Measurements from ENCODE around the gene SLC36A1.

Gene SLC36A1

DNA sequence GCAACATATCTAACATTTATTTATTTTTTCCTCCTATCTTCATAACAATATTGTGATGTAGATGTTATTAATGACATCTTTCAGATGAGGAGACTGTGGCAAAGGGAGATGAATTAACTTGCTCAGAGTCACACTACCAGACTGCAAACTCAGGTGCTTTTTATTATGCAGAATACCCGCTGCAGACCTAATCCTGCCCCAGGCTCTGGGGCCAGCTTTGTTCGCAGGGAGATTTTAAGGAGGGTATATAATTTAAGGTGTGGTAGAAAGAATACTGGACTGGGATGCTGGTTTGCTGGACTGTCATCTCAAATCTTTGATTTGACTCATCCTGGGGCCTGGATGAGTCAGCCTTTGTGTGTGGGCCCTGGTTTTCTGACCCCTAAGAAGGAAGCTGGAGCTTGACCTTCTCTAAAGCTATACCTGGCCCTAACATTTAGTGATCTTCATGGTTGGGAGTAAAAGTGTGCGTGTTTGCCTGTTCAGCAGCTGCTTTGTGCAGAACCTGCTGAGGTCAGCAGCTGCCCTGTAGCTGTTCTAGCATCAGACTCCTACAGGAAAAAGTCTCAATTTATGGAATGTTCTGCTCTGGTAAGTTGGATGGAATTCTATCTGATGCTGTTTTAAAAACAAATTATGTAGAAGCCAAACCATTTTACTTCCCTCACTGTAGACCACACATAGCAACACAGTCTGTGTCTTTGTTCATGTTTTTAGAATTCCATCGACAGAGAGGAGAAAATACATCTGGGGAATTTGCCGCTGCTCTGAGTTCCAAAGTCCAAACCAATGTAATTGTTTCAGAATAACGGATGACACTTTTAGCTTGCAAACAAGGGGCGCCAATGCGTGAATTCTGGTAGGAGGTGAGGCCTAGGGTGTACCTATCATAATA is 4.5 kb downstream of the SLC36A1 start:
- DNase-seq: peak; percentile 51

DNA sequence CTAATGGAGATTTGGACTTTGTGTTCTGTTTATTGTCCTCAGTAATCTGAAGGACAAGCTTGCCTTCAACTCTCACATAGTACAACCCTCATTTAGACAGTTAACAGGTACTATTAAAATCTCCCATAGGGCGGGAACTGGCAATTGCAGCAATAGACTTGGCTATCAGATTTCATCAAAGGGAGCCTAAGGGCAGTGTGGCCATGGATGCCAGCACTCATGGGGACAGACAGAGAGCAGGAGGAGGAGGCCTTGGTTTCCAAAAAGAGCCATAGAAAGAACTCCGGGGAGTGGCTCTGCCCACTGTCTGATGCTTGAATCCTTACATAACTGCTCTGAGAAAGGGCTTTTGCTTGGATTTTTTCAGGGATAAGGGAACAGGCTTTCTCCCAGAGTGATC is 6.8 kb downstream of the SLC36A1 start:
- DNase-seq: no peak

DNA sequence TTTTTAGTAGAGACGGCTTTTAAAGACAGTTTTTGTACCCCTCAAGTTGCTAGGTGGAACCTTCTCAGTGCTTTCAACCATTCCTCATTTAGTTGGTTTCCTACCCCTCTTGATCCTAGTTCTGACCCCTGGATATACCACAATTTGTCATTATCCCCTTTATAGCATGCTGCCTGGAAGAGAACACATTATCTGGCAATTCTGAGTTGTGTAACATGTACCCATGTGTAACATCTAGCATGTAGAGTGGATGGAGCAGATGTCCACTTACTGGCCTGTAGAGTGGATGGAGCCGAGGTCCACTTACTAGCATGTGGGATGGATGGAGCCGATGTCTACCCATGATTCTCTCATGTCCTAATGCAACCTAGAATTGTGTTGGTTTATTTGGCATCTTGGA is 7.5 kb downstream of the SLC36A1 start:
- no peak for DNase-seq

DNA sequence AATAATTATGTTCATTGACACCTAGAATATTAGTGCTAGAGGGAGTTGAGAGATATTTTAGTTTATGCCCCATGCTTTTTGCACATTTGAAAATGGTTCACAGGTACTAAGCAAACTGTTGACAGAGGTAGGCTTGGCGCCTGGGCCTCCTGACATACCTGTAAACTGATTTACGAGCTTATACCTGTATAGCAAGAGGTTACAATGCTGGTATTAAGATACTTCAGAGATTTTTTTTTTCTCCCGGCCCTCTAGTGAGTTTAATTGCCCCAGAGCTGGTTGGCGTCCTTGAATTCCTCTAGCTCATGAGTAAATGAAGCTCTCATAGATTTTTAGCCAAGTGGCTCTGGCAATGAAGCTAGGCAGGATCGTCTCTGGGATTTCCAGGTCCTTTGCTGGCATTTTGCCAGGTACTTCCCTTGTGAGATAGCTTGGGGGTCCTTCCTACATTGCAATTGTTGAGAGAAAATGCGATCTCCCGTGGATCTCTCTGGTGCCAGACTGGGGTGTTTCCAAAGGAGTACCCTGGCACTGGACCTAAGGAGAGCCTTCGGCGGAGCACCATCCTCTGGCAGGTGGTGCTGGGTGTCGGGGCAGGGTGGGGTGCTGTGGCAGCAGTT is 9.0 kb downstream of the SLC36A1 start:
- no peak for DNase-seq

DNA sequence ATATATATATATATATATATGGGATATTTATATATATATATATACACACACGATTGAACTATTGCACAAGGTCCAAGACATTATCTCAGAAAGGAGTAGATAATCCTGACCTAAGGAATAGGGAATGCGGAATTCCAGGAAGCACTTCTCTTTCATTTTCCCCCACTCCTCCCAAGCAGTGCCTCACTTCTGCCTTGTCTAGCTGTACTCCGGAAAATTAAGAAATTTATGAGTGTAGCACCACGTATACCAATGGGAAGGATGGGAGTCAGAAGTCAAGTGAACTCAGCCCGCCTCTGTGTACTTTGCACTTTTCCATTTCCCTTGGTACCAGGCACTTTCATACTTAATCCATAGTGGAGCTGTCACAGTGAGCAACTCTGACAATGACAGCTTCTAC is 10.9 kb downstream of the SLC36A1 start:
- DNase-seq: no peak

DNA sequence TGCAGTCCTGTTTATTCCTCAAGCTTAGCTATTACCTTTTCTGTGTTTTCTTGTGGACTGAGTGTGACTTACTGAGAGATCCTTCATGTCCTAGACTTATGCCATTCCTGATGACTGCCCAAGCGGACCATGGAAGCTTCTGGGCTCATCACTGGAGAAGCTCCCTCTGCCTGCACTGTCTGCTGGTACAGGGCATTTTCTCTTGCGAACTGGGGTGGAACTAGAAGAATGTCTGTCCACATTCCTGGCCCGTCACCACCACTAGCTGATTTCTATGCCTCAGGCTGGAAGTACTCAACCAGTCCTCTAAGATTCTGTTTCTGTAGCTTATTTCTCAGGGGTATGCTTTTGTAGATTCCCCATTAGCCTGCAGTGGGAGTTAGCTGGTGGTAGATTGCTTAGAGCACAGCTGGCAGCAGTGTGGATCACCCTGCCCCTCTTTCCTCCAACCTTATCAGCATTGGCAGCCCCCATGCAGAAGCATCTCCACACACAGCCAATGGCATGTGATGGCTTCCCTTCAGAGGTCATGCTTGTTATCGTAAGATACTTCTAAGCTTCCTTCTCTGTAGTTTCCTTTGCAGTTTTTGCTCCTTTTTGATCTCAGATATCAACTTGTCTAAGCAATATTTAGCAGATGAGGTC is 12.4 kb downstream of the SLC36A1 start:
- DNase-seq: no peak

DNA sequence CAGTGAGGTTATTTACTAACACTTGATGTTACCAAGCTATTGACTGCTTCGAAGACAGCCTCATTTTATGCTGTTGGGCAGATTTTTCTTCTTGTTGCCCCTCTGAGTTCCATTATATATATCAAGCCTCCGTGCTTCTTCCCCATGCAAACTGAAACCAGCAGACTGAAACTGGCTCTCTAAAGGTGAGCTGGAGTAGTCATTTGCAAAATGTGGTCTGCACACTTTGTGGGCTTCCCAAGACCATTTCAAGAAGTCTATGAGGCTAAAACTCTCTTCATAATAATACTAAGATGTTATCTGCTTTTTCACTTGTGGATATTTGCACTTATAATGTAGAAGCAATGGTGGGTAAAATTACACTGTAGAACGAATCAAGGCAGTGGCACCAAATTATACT is 13.9 kb downstream of the SLC36A1 start:
- no peak for DNase-seq

DNA sequence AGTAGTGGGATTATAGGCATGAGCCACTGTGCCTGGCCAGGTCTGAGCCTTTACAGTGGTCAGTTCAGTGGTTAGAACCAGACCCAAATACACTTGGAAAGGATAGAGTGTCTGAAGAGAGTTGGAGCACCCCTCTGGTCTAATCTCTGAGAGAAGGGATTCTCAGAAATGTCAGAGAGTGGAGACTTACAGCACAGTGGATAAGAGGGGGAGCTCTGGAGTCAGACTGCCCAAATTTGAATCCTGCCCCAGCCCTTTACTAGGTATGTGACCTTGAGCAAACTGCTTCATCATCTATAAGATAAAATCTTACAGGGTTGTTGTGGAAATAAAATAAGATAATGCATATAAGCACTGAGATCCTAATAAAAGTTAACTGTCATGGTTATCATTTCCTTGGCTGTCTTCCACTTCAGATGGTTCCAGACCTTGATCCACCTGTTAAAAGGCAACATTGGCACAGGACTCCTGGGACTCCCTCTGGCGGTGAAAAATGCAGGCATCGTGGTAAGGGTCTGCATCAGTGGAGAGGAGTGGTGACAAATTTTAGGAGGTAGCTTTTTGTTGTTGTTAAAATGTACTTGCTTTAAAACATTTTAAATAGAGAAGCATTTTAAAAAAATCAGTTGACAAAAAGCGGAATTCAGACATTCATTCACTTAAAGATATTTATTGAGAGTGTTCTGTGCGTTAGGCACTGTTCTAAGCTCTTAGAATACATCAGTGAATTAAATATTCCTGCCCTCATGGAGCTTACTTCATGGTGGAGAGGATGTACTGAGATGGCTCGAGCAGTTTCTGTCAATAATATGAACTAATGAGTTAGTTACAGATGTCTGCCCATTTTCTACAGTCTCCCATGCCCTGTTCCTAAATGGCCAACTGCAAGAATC is 16.0 kb downstream of the SLC36A1 start:
- no peak for DNase-seq

DNA sequence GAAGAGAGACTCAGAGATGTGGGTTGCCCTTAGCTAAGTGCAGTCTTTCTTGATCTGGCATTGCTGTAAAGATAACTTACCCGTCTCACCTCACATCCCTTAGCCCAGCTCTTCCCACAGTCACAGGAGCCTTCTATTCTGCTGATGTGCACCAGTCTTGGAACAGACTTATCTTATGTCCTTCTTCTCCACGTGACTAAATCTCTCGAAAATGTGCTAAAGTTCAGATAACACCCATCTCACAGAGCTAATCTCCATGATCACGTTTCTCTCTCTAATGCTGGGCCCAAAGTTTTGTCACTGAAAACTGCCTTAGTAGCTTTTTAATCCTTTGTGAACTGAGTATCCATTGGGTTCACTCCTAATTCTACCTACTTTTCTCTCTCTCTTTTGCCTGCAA is 16.7 kb downstream of the SLC36A1 start:
- DNase-seq: no peak

DNA sequence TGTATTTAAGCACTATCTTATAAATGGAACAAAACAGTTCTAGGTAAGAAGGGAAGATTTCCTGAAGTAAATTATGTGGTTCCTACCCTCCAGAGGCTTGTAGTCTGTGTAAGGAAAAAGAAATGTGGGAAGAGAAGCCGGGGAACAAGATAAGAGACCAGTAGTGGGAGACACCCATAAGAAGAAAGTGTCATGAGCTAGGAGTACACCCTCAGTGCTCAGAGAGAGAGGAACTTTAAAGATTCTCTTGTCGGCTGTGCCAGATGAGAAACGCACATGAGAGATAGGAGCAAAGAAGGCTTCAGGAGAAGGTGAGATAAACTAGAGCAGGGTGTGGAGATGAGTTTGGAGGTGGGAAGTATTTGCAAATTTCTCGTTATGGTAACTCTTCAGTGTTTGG is 18.1 kb downstream of the SLC36A1 start:
- no peak for DNase-seq

DNA sequence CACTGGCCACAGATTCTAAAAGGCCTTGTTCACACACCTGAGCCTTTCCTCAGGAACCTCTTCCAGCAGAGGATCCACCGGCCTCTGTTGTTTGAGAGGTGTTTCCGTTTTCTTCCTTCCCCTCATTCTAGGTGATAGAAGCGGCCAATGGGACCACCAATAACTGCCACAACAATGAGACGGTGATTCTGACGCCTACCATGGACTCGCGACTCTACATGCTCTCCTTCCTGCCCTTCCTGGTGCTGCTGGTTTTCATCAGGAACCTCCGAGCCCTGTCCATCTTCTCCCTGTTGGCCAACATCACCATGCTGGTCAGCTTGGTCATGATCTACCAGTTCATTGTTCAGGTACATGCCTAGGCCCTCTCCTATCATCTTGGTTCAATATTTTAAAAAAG is 20.2 kb downstream of the SLC36A1 start:
- no peak for DNase-seq

DNA sequence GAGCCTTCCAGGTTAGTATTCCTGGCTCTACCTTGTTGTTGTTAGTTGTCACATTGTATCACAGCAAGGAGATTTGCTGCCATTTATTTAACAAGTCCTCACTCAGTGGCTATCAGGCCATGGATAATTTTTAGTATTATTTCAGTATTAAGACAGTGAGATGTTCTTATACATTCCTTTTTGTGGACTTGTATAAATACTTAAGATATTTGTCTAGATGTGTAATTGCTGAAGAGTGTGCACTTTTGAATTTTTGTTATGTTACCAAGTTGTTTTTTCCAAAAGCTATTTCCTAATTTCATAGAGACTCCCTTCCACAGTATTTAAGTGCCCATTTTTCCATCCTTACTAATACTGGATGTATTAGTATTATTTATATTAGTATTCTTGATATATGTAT is 22.0 kb downstream of the SLC36A1 start:
- DNase-seq: no peak

DNA sequence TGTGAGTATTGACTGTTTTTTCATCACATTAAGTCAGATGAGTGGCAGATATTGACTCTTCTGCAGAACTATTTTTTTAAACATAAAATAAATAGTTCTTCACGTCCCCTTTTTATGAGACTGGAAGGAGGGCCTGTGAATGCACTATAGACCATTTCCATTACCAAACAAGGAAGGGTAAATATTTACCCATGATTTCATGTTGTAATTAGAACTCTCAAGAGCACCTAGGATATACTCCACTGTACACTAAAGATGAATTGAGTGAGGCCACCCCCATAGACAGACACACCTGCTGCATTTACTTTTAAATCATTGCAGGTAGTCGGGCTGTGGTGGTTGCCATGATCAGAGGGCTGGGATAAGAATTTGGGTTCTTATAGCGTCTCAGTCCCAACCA is 22.6 kb downstream of the SLC36A1 start:
- no peak for DNase-seq

DNA sequence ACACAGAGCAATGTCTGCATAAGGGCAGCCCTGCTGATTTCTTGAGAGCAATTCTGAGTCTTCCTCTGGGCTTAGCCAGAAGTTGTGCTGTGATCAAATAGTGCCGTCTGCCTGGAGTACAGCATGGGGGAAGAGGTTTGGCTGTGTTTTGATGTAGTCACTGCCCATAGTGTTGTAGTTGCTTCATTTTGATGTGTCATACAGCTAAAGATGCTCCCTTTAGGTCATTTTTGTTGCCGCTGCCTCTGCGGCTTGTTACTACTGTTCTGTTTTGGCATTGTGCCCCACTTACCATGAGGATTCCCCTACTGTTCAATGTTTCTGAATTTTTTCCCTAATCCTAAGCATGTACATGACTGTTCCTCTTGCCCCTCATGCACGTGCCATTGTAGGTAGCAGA is 23.0 kb downstream of the SLC36A1 start:
- DNase-seq: peak; percentile 62

DNA sequence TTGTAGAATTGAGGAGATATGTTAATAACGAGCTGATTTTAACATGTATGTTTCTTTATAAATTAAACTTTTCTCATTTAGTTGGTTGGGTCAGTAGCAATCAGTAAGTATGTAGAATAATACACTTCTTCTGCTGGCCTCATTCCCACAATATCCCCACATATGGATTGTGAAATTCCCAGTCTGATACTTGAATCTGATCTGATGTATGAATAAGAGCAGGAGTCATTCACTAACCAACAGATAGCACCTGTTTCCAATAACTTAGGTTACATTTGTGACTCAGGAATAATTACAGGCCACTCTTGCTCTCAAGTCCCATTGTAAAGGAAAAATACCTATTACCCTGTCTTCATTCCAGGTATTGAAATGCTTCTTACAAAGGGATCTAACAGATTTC is 23.9 kb downstream of the SLC36A1 start:
- DNase-seq: no peak

DNA sequence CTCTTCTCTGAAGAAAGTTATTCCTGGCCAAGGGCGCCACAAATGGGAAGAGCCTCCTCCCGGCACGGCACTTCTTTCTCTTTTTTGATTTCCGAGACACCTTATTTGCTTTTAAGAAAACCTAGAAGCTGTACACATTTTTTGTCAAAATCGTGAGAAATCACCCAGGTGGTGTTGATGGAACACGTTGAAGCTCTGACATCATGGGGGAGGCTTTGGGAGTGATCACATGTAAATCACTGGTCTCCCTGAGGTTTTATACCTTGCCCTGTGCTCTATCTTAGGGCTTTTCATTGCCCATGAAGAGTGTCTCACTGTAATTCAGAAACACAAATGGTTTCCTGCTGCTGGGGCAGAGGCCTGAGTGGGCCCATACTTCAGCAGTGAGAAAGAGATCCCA is 27.4 kb downstream of the SLC36A1 start:
- no peak for DNase-seq

DNA sequence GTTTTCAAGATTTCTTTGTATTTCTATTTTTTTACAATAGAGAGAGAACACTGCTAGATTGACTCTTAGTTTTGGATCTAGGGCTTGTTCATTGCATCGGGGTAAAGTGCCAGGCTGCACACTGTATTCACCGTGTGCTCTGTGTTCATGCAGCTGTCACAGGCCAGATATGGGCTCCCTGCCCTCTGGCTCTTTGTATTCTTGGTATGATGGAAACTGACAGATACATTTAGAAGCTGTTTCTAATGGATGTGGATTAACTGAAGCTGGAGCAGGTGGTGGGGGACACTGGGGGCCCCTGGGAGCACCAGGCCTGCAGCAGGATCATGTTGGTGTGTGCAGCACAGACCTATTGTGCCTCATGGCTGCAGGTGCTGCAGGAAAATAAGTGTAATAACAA is 28.0 kb downstream of the SLC36A1 start:
- DNase-seq: no peak

DNA sequence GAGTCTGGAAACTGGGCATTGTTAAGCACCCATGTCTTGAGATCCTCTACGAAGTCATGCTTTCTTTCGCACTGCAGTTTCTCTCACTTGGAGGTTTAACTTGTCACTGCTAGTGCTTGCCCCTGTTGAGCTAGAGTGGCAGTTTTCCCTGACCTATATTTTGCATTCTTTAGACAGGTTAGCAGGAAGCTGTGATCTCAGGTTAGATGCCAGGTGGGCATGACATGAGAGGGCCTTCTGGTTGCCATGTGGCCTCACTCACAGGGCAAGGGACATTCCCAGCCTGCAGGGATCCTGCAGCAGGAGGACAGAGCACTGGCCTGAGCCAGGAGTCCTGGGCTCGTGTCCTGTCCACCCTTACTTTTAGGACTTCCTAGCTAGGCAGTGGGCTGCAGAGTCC is 28.6 kb downstream of the SLC36A1 start:
- DNase-seq: no peak

DNA sequence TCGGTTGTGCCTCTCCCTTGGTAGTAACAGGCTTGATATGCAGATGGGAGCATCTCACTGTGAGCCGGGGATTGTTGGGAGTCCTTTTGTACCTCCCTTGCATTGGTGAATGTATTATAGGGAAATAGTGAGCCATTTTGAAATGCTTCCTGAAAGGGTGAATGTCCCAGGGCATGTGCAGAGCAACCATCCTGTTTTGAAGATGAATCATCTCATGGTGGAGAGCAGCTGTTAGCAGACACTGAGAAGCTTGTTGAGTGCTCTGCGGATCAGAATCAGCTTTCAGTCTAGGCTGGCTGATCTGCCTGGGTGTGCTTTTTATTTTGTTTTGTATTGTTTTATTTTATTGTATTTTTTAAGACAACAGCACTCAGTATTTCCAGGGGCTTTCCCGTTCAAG is 29.7 kb downstream of the SLC36A1 start:
- no peak for DNase-seq

DNA sequence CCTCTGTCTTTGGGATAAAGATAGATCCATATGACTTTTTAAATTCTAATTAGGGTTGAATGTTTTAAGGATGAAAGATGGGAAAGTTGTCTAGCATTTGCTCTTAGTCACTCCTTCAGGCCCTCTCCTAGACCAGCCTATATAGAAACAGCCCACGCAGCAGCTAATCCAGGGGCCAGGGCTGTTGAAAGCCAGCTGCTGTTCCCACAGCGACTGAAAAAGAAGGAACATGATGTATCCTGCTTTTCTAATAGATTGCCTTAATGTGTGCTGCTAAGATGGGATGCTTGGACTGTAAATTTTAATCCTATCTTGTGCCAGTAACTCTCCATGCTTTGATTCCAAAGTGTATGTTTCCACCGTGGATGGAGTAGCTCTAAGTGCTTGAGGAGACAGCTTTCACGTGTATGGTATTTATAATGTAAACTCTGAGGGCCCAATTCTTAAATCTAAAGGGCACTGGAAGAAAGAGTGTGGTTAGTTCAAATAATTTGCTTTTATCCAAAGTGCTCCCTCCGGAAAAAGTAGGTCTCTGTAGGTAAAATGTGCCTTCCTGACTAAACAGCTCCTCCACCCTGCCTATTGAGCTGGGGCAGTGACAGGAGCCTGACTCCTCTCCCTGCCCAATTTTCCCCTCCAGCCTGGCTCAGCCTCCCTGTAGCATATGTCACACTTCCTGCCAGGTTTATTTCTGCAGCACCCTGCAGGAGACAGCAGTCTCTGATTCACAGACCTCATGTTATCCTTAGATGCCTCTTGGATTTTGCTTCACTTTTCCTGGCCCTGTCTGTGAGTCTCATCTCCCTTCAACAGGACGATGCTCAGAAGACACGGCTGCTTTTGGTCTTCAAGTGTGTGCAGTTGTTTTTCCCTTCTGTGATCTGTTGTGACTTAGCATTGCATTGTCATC is 33.2 kb downstream of the SLC36A1 start:
- DNase-seq: no peak

DNA sequence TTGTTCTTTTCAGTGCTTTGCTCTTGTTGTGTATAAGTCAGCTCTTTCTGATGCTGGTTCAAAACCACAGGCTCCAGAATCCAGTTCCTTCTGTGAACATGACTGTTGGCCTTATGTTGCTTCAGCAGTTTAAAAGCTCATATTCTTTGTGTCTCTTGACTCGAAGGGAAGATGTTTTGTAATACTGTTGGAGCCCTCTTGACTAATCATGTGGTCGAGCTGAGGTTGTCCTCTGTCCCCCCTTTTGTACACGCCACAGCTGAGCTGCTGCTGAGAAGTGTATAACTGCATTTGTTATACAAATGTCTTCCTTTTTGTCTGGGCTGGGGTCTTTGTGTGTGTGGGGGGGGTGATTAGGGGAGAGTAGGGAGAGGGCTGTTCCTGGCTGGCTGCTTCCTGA is 35.8 kb downstream of the SLC36A1 start:
- peak; percentile 92 for DNase-seq

DNA sequence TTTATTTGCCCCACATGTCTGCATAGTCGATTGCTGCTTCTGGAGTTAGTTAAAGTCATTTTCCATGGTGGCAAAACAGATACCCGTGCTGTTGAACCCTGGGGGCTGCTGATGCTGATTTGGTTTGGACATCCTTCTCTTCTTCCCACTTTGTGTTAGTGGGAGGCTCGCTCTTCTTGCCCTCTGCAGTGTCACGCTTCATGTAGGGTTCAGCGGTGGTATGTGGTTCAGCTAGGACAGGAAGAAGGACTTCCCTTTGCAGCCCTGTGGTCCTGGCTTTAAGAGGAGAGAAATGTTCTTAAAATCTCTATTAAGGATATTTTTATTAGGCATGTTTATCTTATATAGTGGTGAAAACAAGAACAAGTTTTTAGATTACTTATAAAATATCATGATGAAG is 36.2 kb downstream of the SLC36A1 start:
- no peak for DNase-seq

Measured in suppressor macrophage treated with lipopolysaccharide for 4 hours (primary cell).